PC-3 (cell line): ENCODE results near the gene C16orf95.

Source experiments
- CTCF ChIP-seq: fragments of 300-600 bp; sonication (generic); conservative IDR thresholded peaks from 2 replicates; pipeline ENCODE4 v1.5.1; 2017; ENCODE audit warnings: antibody characterized with exemption, low read depth, mild to moderate bottlenecking, low read length
- EZH2 ChIP-seq: fragments of 300-600 bp; sonication (generic); IDR thresholded peaks from one replicate; pipeline ENCODE4 v1.6.1; 2017; ENCODE audit warnings: antibody characterized with exemption, mild to moderate bottlenecking, low read length; ENCODE audit not compliant: unreplicated experiment
- EZH2phosphoT487 ChIP-seq: fragments of 300-600 bp; sonication (generic); IDR thresholded peaks from 2 replicates; pipeline ENCODE4 v1.6.1; 2018; ENCODE audit warnings: mild to moderate bottlenecking, antibody characterized with exemption, low read length, borderline replicate concordance

GRCh38 chr16:87278191-87279093 is 38.8 kb downstream of the C16orf95 start:
- peak; percentile 88 for TF ChIP-seq CTCF
- TF ChIP-seq EZH2phosphoT487: no peak
- TF ChIP-seq EZH2: no peak
